GM18511 (cell line): ENCODE measurements around the gene TSNAX.
A peak's percentile ranks its signal among the peaks of the same experiment; 100 is the strongest.
"Not testable (repeated sequence)": the region's sequence is repeated elsewhere in the genome, so short reads cannot be mapped to it uniquely, and the experiment has no call there.

Experiments used
- ATAC-seq: cut with Tn5 transposase; IDR thresholded peaks from one replicate; pipeline ENCODE4 v1.9.1; 2021; ENCODE audit warnings: mild to moderate bottlenecking, moderate library complexity; ENCODE audit not compliant: unreplicated experiment

The TSNAX gene

DNA sequence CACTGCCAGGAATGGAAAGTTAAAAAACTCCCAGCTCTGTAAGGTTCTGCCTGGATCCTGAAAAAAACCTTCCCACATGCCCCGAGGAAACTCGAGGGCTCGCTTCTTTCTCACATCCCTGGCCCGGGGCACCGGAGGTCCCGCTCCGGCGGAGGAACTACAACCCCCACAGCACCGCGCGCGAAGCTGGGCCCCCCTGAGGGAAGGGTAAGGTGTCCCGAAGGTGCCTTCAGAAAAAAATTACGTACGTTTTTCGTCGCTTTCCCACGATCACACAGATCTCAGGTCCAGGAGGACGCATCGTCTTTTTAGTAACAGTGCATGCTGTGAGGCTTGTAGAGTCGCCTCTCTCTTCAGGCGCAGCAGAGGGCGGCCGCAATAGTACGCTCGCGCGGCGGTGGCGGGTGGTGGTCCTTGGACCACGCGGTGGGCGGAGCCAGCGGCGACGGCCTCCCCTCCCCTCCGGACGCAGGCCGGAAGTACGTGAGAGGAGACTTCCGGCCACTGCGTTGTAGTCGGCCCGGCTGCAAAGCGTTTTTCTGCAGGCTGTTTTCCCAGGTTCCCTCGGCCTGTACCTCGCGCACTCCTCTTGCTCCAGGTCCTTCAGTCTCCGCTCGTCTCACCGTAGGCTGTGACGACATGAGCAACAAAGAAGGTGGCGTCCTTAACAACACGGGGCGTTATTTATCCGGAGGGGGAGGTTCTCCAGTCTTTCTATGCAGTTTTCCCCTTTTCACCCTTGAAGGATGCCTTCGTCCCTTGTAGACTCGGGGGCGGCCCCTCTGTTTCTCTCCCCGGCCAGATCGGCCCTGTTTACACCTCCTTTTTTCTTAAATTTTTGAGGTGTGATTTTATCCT lies at the start of gene TSNAX:
Gene TSNAX, plus strand, starts transcription at position 498 of the 858 bp plus-strand sequence. Its CDS starts 142 bp downstream, at position 640.
- ATAC-seq = peak; percentile 95

GRCh38 chr1:231478811-231479210 lies 49.7 kb upstream of the TSNAX start:
- ATAC-seq = no peak

GRCh38 chr1:231480008-231480407 lies 48.5 kb upstream of the TSNAX start:
- no peak for ATAC-seq

- ATAC-seq = no peak
These were observed 47.2 kb upstream of the TSNAX start for GRCh38 chr1:231481289-231481688.

DNA sequence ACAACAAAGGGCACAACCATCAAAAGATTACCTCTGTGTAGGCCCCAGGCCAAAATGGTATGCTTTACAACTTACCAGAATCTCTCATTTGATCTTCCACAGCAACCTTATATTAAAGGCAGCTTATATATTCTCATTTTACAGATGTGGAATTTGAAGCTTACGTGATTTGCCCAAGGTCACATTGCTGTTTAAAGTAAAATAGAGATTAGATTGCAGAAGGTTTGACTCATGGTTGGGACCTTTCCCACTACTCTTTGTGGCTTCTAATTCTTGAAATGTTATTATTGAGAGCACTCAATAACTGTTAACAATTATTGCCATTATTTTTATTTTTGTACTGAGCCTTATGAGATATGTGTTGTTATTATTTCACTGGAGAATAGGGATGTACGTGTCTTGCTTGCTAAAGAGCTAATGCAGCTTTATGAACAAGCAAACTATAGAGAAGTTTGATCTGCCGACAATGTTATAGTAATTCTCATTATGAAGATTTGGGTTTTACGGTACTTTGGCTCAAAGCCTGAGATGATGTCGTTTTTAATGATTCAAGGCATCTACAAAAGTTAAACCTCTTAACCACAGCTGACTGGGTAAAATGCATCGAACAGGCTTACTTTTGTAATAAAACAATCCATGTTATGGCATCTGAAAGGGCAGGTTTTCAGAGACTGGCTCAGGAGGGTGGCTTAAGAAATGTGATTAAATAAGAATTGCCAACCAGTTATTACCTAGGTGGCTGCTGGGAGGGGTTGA lies 43.3 kb upstream of the TSNAX start:
- no peak for ATAC-seq

- peak; percentile 75 for ATAC-seq
These were observed 41.5 kb upstream of the TSNAX start for GRCh38 chr1:231487019-231487418.

DNA sequence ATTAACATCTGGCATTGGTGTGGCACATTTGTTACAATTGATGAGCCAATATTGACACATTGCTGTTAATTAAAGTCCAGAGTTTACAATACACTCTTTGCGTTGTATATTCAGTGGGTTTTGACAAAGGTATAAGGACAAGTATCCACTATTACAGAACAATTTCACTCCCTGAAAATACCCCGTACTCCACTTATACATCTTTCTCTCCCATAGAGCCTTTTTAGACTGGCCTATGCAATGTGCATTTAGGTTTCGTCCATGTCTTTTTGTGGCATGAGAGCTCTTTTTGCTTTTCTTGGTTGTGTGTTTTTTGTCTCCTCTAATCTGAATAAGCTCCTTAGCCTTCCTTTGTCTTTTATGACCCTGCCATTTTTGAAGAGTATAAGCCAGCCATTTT lies 40.6 kb upstream of the TSNAX start:
- ATAC-seq = no peak

GRCh38 chr1:231493421-231494185 lies 34.9 kb upstream of the TSNAX start:
- peak; percentile 54 for ATAC-seq

GRCh38 chr1:231494439-231495110 lies 33.9 kb upstream of the TSNAX start:
- no peak for ATAC-seq

GRCh38 chr1:231497629-231498152 lies 30.8 kb upstream of the TSNAX start:
- no peak for ATAC-seq

- no peak for ATAC-seq
These were observed 29.2 kb upstream of the TSNAX start for GRCh38 chr1:231499148-231499763.

DNA sequence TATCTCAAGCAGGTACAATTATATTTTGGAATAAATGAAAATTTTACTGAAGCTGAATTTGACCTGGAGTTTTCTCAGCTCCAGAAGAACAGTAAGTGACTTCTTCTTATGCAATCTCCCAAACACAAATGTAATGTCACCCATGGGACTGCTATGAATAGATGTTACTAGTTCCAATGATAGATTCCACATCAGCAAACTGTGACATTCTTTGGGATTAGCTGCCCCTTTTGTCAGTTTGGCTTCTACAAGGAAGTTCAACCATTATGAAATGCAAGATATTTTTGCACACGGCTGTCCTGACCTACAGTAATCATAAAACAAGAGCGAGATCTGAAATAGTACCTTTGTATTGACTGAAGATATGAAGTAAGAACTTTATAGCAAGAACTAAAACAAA lies 27.8 kb upstream of the TSNAX start:
- no peak for ATAC-seq

DNA sequence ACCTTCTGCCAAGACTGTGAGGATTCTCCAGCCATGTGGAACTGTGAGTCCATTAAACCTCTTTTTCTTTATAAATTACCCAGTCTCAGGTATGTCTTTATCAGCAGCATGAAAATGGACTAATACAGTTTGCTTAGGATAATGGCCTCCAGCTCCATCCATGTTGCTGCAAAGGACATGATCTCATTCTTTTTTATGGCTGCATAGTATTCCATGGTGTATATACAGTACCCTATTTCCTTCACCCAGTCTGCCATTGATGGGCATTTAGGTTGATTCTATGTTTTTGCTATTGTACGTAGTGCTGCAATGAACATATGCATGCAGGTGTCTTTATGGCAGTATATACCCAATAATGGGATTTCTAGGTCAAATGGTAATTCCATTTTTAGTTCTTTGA lies 25.3 kb upstream of the TSNAX start:
- ATAC-seq = not testable (repeated sequence)

- no peak for ATAC-seq
These were observed 20.8 kb upstream of the TSNAX start for GRCh38 chr1:231507476-231508355.

DNA sequence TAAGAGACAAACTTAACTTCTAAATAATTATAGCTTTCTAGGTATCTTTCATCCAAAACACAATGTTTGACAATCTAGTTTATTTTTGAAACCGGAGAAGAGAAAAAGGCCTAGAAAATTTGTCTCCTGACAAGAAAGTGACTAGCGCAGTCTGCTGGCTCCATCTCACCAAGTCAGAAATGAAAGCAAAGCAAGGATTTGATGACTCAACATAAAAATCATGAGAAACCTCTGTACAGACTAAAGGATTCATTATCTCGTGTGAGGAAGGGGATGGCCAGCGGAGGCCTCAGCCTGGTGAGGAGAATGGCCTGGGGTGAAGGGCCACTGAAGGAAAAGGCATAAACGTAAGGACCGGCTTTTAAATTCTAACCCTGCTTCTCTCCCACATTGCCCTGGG lies 20.0 kb upstream of the TSNAX start:
- no peak for ATAC-seq

DNA sequence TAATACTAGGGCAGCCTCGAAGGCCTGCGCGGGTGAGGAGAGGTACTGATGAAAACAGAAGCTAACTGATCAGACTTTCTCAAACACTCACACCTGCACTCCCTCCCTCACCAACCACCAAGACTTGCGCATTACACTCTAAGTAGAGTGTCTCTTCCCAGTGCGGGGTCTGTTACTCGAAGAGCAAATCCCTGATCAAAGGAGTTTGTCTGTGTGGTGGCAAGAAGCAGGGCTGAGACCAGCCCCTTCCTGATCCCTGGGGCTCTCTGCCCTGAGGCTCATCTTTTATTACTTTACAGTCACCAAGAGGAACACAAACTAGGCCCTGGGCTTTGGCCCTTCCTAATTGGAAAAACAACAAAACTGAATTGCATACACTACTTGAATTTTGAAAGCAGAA lies 19.5 kb upstream of the TSNAX start:
- ATAC-seq = no peak

GRCh38 chr1:231512147-231512698 lies 16.2 kb upstream of the TSNAX start:
- peak; percentile 69 for ATAC-seq

- no peak for ATAC-seq
These were observed 12.7 kb upstream of the TSNAX start for GRCh38 chr1:231515748-231516147.

GRCh38 chr1:231517076-231517475 lies 11.4 kb upstream of the TSNAX start:
- no peak for ATAC-seq
